Measurements from ENCODE around the gene MEG3.

Gene MEG3

DNA sequence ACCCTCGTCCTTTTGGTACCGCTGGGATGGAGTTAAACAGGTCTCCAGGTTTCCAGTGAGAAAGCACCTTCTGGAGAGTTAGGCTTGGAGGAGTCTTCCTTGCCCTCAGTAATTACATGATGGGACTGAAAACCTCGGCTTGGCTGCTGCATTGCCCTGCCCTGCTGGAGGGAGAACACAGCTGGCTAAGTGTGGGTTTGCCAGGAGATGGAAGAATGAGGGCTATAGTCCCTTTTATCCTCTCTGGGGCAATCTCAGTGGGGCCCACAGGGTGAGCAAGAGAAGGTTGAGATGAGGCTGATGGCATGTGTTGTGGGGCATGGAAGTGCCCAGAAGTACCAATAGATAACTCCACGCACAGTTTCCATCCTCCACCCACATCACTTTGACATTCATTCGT lies 23.2 kb upstream of the MEG3 start:
- Histone ChIP-seq H3K9me2 (replicated peaks; ENCODE audit: low read depth, low read length) (no peaks in the 10 kb centered on the region), H4K20me1 (ENCODE audit: insufficient read depth, low read length, poor library complexity, severe bottlenecking) (no peaks in the 10 kb centered on the region), H3K9me3 (ENCODE audit: insufficient read depth, low read depth, low read length) (peaks cover 2% of the 10 kb centered on the region; the same call in 1 of the 2 replicates), H3K27me3 (ENCODE audit: insufficient read depth, low read length, poor library complexity, severe bottlenecking) (no peaks in the 10 kb centered on the region), H3F3A (ENCODE audit: low read depth) (no peaks in the 10 kb centered on the region), H3K36me3 (ENCODE audit: insufficient read depth, low read length) (no peaks in the 10 kb centered on the region), H3K4me3 (ENCODE audit: low read length, poor library complexity, severe bottlenecking) (no peak overlapping the region), H2AFZ (ENCODE audit: low read length) (no peak overlapping the region), H3K9ac (ENCODE audit: low read depth, low read length, poor library complexity, severe bottlenecking) (no peak overlapping the region), H3K4me1 (ENCODE audit: insufficient read depth, low read length, poor library complexity, severe bottlenecking) (no peaks in the 10 kb centered on the region), H3K4me2 (ENCODE audit: low read depth, low read length, poor library complexity, severe bottlenecking) (no peak overlapping the region), H3K79me2 (ENCODE audit: insufficient read depth, low read length) (no peaks in the 10 kb centered on the region)
- TF ChIP-seq, protein P1, sequence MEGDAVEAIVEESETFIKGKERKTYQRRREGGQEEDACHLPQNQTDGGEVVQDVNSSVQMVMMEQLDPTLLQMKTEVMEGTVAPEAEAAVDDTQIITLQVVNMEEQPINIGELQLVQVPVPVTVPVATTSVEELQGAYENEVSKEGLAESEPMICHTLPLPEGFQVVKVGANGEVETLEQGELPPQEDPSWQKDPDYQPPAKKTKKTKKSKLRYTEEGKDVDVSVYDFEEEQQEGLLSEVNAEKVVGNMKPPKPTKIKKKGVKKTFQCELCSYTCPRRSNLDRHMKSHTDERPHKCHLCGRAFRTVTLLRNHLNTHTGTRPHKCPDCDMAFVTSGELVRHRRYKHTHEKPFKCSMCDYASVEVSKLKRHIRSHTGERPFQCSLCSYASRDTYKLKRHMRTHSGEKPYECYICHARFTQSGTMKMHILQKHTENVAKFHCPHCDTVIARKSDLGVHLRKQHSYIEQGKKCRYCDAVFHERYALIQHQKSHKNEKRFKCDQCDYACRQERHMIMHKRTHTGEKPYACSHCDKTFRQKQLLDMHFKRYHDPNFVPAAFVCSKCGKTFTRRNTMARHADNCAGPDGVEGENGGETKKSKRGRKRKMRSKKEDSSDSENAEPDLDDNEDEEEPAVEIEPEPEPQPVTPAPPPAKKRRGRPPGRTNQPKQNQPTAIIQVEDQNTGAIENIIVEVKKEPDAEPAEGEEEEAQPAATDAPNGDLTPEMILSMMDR (conservative IDR thresholded peaks at IDR 0.05; ENCODE audit: low read length), result no peak
- no peak for TF ChIP-seq EZH2phosphoT487 (IDR thresholded peaks at IDR 0.05; ENCODE audit: borderline replicate concordance)

DNA sequence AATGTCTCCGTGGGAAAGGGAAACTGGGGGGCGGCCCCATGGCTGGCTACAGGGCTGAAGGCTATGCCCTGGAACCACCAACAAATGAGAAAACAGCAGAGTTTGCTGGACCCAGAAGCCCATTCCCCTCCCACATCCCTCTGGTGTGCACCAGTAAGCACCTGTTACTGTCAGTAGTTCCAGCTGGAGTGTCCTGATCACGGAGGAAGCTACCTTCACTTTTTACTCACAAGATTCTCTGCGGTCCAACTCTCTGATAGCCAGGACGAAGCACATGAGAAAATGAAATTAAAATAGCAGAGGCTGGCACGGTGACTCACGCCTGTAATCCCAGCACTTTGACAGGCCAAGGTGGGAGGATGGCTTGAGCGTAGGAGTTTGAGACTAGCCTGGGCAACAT lies 22.7 kb upstream of the MEG3 start:
- Histone ChIP-seq H4K20me1 (ENCODE audit: insufficient read depth, low read length, poor library complexity, severe bottlenecking) (no peaks in the 10 kb centered on the region), H3K9ac (ENCODE audit: low read depth, low read length, poor library complexity, severe bottlenecking) (no peak overlapping the region), H3K4me2 (ENCODE audit: low read depth, low read length, poor library complexity, severe bottlenecking) (no peak overlapping the region), H3K4me1 (ENCODE audit: insufficient read depth, low read length, poor library complexity, severe bottlenecking) (no peaks in the 10 kb centered on the region), H3K79me2 (ENCODE audit: insufficient read depth, low read length) (no peaks in the 10 kb centered on the region), H3F3A (ENCODE audit: low read depth) (no peaks in the 10 kb centered on the region), H3K27me3 (ENCODE audit: insufficient read depth, low read length, poor library complexity, severe bottlenecking) (no peaks in the 10 kb centered on the region), H3K36me3 (ENCODE audit: insufficient read depth, low read length) (no peaks in the 10 kb centered on the region), H3K4me3 (ENCODE audit: low read length, poor library complexity, severe bottlenecking) (no peak overlapping the region), H3K9me3 (ENCODE audit: insufficient read depth, low read depth, low read length) (peaks cover 6% of the 10 kb centered on the region; the same call in 1 of the 2 replicates), H2AFZ (ENCODE audit: low read length) (no peak overlapping the region), H3K9me2 (replicated peaks; ENCODE audit: low read depth, low read length) (no peaks in the 10 kb centered on the region)
- no peak for TF ChIP-seq EZH2phosphoT487 (IDR thresholded peaks at IDR 0.05; ENCODE audit: borderline replicate concordance)

DNA sequence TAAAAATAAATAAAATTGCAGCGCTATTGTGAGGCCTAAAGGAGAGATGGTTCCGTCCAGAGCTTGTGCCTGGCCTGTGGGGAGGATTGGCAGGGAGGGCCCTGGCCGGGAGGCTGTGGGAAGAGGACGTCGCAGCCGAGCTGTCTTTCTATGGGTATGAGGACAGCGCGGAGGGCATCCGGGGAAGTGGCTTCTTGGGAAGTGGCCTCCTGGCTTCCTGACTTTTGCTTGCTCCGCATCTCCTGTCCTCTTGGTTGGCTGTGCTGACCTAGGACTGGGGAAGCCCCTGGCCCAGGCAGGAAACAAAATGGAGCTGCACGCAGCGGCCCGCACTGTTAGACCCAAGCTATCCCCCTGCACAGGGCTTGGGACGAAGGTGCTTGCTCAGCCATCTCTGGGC lies 22.2 kb upstream of the MEG3 start:
- H3K36me3 ChIP-seq (ENCODE audit: insufficient read depth, low read length), result no peaks in the 10 kb centered on the region
- H3K9me3 ChIP-seq (ENCODE audit: insufficient read depth, low read depth, low read length), result peaks cover 9% of the 10 kb centered on the region; the same call in 1 of the 2 replicates
- TF ChIP-seq, protein P1 (conservative IDR thresholded peaks at IDR 0.05; ENCODE audit: low read length), result no peak
- no peaks in the 10 kb centered on the region for H3K9me2 ChIP-seq (replicated peaks; ENCODE audit: low read depth, low read length)
- H3F3A ChIP-seq (ENCODE audit: low read depth), result no peaks in the 10 kb centered on the region
- H3K9ac ChIP-seq (ENCODE audit: low read depth, low read length, poor library complexity, severe bottlenecking), result no peak overlapping the region
- H3K4me1 ChIP-seq (ENCODE audit: insufficient read depth, low read length, poor library complexity, severe bottlenecking), result no peaks in the 10 kb centered on the region
- no peak overlapping the region for H2AFZ ChIP-seq (ENCODE audit: low read length)
- H3K27me3 ChIP-seq (ENCODE audit: insufficient read depth, low read length, poor library complexity, severe bottlenecking), result no peaks in the 10 kb centered on the region
- H3K79me2 ChIP-seq (ENCODE audit: insufficient read depth, low read length), result no peaks in the 10 kb centered on the region
- H3K4me3 ChIP-seq (ENCODE audit: low read length, poor library complexity, severe bottlenecking), result no peak overlapping the region
- H3K4me2 ChIP-seq (ENCODE audit: low read depth, low read length, poor library complexity, severe bottlenecking), result no peak overlapping the region
- H4K20me1 ChIP-seq (ENCODE audit: insufficient read depth, low read length, poor library complexity, severe bottlenecking), result no peaks in the 10 kb centered on the region

- H3K9ac ChIP-seq (ENCODE audit: low read depth, low read length, poor library complexity, severe bottlenecking), result no peak overlapping the region
- no peaks in the 10 kb centered on the region for H3K79me2 ChIP-seq (ENCODE audit: insufficient read depth, low read length)
- H3K4me3 ChIP-seq (ENCODE audit: low read length, poor library complexity, severe bottlenecking), result no peak overlapping the region
- H3K36me3 ChIP-seq (ENCODE audit: insufficient read depth, low read length), result no peaks in the 10 kb centered on the region
- H3K4me1 ChIP-seq (ENCODE audit: insufficient read depth, low read length, poor library complexity, severe bottlenecking), result no peaks in the 10 kb centered on the region
- no peaks in the 10 kb centered on the region for H4K20me1 ChIP-seq (ENCODE audit: insufficient read depth, low read length, poor library complexity, severe bottlenecking)
- H3K4me2 ChIP-seq (ENCODE audit: low read depth, low read length, poor library complexity, severe bottlenecking), result no peak overlapping the region
- no peak for TF ChIP-seq EZH2phosphoT487 (IDR thresholded peaks at IDR 0.05; ENCODE audit: borderline replicate concordance)
- H3K9me2 ChIP-seq (replicated peaks; ENCODE audit: low read depth, low read length), result no peaks in the 10 kb centered on the region
- H2AFZ ChIP-seq (ENCODE audit: low read length), result no peak overlapping the region
- no peaks in the 10 kb centered on the region for H3F3A ChIP-seq (ENCODE audit: low read depth)
- H3K27me3 ChIP-seq (ENCODE audit: insufficient read depth, low read length, poor library complexity, severe bottlenecking), result no peaks in the 10 kb centered on the region
- peaks cover 14% of the 10 kb centered on the region; the same call in 1 of the 2 replicates for H3K9me3 ChIP-seq (ENCODE audit: insufficient read depth, low read depth, low read length)
Observed at GRCh38 chr14:100804138-100804537, 21.8 kb upstream of the MEG3 start.

Measured in Loucy (cell line).